AG09319 (cell line): ENCODE measurements around the gene MAMDC2.
"Not testable (repeated sequence)": the region's sequence is repeated elsewhere in the genome, so short reads cannot be mapped to it uniquely, and the experiment has no call there.

Source experiments
- DNase-seq: peaks from one replicate; pipeline ENCODE4 v3.0.0-alpha.2; 2010; ENCODE audit warnings: low read depth; ENCODE audit errors: extremely low read depth
- TF ChIP-seq, protein P1 (sequence below): IDR thresholded peaks from 2 replicates; pipeline ENCODE4 v1.5.1; 2011; ENCODE audit warnings: low read depth, mild to moderate bottlenecking, inconsistent platforms, low read length, moderate library complexity

MAMDC2 gene

GRCh38 chr9:70222354-70222753, 178.7 kb downstream of the MAMDC2 start:
- no peak for DNase-seq
- TF ChIP-seq, protein P1, sequence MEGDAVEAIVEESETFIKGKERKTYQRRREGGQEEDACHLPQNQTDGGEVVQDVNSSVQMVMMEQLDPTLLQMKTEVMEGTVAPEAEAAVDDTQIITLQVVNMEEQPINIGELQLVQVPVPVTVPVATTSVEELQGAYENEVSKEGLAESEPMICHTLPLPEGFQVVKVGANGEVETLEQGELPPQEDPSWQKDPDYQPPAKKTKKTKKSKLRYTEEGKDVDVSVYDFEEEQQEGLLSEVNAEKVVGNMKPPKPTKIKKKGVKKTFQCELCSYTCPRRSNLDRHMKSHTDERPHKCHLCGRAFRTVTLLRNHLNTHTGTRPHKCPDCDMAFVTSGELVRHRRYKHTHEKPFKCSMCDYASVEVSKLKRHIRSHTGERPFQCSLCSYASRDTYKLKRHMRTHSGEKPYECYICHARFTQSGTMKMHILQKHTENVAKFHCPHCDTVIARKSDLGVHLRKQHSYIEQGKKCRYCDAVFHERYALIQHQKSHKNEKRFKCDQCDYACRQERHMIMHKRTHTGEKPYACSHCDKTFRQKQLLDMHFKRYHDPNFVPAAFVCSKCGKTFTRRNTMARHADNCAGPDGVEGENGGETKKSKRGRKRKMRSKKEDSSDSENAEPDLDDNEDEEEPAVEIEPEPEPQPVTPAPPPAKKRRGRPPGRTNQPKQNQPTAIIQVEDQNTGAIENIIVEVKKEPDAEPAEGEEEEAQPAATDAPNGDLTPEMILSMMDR, result no peak

GRCh38 chr9:70228118-70228517, 184.5 kb downstream of the MAMDC2 start:
- TF ChIP-seq, protein P1, result no peak
- DNase-seq, result no peak

- TF ChIP-seq, protein P1, result no peak
- DNase-seq, result no peak
Measured at GRCh38 chr9:70228611-70229010, 185.0 kb downstream of the MAMDC2 start.

- TF ChIP-seq, protein P1, result no peak
- DNase-seq, result no peak
Measured at GRCh38 chr9:70229026-70229425, 185.4 kb downstream of the MAMDC2 start.

GRCh38 chr9:70229579-70229978, 185.9 kb downstream of the MAMDC2 start:
- no peak for DNase-seq

GRCh38 chr9:70232476-70232875, 188.8 kb downstream of the MAMDC2 start:
- no peak for DNase-seq
- TF ChIP-seq, protein P1, result no peak

More at GRCh38 chr9:70229579-70229978, 185.9 kb downstream of the MAMDC2 start:
- TF ChIP-seq, protein P1, result peak; percentile 30

DNA sequence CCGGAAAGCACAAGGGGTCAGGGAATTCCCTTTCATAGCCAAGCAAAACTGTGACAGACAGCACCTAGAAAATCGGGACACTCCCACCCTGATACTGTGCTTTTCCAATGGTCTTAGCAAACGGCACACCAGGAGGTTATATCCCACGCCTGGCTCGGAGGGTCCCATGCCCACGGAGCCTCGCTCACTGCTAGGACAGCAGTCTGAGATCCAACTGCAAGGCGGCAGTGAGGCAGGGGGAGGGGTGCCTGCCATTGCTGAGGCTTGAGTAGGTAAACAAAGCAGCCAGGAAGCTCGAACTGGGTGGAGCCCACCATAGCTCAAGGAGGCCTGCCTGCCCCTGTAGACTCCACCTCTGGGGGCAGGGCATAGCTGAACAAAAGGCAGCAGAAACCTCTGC, 190.6 kb downstream of the MAMDC2 start:
- not testable (repeated sequence) for DNase-seq

DNA sequence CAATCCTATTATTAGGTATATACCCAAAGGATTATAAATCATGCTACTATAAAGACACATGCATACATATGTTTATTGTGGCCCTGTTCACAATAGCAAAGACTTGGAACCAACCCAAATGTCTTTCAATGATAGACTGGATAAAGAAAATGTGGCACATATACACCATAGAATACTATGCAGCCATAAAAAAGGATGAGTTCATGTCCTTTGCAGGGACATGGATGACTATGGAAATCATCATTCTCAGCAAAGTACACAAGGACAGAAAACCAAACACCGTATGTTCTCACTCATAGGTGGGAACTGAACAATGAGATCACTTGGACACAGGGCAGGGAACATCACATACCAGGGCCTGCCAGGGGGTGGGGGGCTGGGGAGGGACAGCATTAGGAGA, 202.3 kb downstream of the MAMDC2 start:
- not testable (repeated sequence) for DNase-seq
